IMR-90 (cell line): Measurements from ENCODE around the gene FOXP1. TPM values are rescaled to one million over a fixed set of nuclear protein-coding genes. Genes with fewer than 3 reads are reported as not detected.

ENCODE experiments used
- ATAC-seq: fragments of 200-7000 bp; cut with Tn5 transposase; 2 replicates; pipeline ENCODE4 v1.9.1; 2020; ENCODE audit warnings: low read depth, mild to moderate bottlenecking, moderate library complexity
- BruUV-seq: library from RNA; stranded (reverse); fragments of 400-500 nt; replicated peaks from 2 replicates; lab custom pipeline; 2021; lab: Mats Ljungman, UMichigan
- CTCF ChIA-PET: fragments of 300-600 bp; formaldehyde crosslinking; extraction: SDS; loops from one replicate; lab custom pipeline; 2021; ENCODE audit warnings: antibody characterized with exemption; lab: Yijun Ruan, JAX
- POLR2A ChIA-PET: fragments of 300-600 bp; sonication (Branson Sonifier 250); formaldehyde crosslinking; loops from one replicate; lab custom pipeline; 2022; ENCODE audit warnings: antibody characterized with exemption; ENCODE audit not compliant: unreplicated experiment; lab: Charles Lee
- DNase-seq: peaks from one replicate; pipeline ENCODE4 v3.0.0; 2013
- H2AFZ ChIP-seq: replicated peaks from 2 replicates; pipeline ENCODE3; 2013; ENCODE audit warnings: low read length, mild to moderate bottlenecking; ENCODE audit not compliant: poor library complexity
- H2AK5ac ChIP-seq: 2 replicates; pipeline ENCODE4 v1.6.1; 2013; ENCODE audit warnings: low read depth, low read length, inconsistent platforms
- H2AK9ac ChIP-seq: replicated peaks from 2 replicates; pipeline ENCODE3; 2013; ENCODE audit warnings: mild to moderate bottlenecking, low read depth, low read length, moderate library complexity; ENCODE audit not compliant: poor library complexity
- H2BK120ac ChIP-seq: 2 replicates; pipeline ENCODE4 v1.6.1; 2013; ENCODE audit warnings: low read depth, low read length, inconsistent platforms
- H2BK15ac ChIP-seq: 3 replicates; pipeline ENCODE4 v1.6.1; 2013; ENCODE audit warnings: low read depth, low read length, inconsistent platforms
- H2BK20ac ChIP-seq: 2 replicates; pipeline ENCODE4 v1.6.1; 2013; ENCODE audit warnings: low read depth, mild to moderate bottlenecking, inconsistent platforms, low read length, moderate library complexity
- H2BK5ac ChIP-seq: 2 replicates; pipeline ENCODE4 v1.6.1; 2013; ENCODE audit warnings: mild to moderate bottlenecking, low read depth, low read length, inconsistent platforms; ENCODE audit not compliant: poor library complexity, severe bottlenecking
- H3K14ac ChIP-seq: replicated peaks from 2 replicates; pipeline ENCODE4 v1.6.1; 2013; ENCODE audit warnings: low read depth, low read length, inconsistent platforms
- H3K18ac ChIP-seq: 2 replicates; pipeline ENCODE4 v1.6.1; 2013; ENCODE audit warnings: low read depth, low read length, control low read depth
- H3K23ac ChIP-seq: 2 replicates; pipeline ENCODE4 v1.6.1; 2013; ENCODE audit warnings: low read depth, low read length, inconsistent platforms
- H3K27ac ChIP-seq: 2 replicates; pipeline ENCODE4 v1.5.1; 2013; ENCODE audit warnings: mild to moderate bottlenecking, control low read depth, low read length; ENCODE audit not compliant: insufficient read depth
- H3K27me3 ChIP-seq: 2 replicates; pipeline ENCODE4 v1.6.1; 2013; ENCODE audit warnings: low read length; ENCODE audit not compliant: control insufficient read depth, insufficient read depth
- H3K36me3 ChIP-seq: 2 replicates; pipeline ENCODE4 v1.6.1; 2013; ENCODE audit warnings: low read length, mixed read lengths; ENCODE audit not compliant: control insufficient read depth, insufficient read depth
- H3K4ac ChIP-seq: 2 replicates; pipeline ENCODE4 v1.6.1; 2013; ENCODE audit warnings: low read depth, low read length, inconsistent platforms
- H3K4me1 ChIP-seq: 2 replicates; pipeline ENCODE4 v1.6.1; 2013; ENCODE audit warnings: low read length, mixed read lengths; ENCODE audit not compliant: control insufficient read depth, insufficient read depth
- H3K4me2 ChIP-seq: 2 replicates; pipeline ENCODE4 v1.6.1; 2013; ENCODE audit warnings: low read depth, mild to moderate bottlenecking, control low read depth, low read length, moderate library complexity
- H3K4me3 ChIP-seq: 2 replicates; pipeline ENCODE4 v1.5.1; 2013; ENCODE audit warnings: low read depth, mild to moderate bottlenecking, control low read depth, low read length, moderate library complexity; ENCODE audit not compliant: insufficient read depth
- H3K56ac ChIP-seq: 2 replicates; pipeline ENCODE4 v1.6.1; 2013; ENCODE audit warnings: low read length, inconsistent platforms; ENCODE audit not compliant: insufficient read depth; ENCODE audit errors: extremely low read depth
- H3K79me1 ChIP-seq, 2 experiments: 2 replicates each; pipeline ENCODE4 v1.6.1; 2013; ENCODE audit warnings: low read length in 2 of 2, inconsistent platforms in 1 of 2, low read depth in 1 of 2
- H3K9ac ChIP-seq: 2 replicates; pipeline ENCODE4 v1.6.1; 2013; ENCODE audit warnings: low read depth, low read length, control low read depth
- H3K9me1 ChIP-seq: 2 replicates; pipeline ENCODE4 v1.6.1; 2013; ENCODE audit warnings: low read length, inconsistent platforms; ENCODE audit not compliant: insufficient read depth
- H3K9me3 ChIP-seq: 2 replicates; pipeline ENCODE4 v1.6.1; 2013; ENCODE audit warnings: low read length; ENCODE audit not compliant: control insufficient read depth, insufficient read depth
- H4K20me1 ChIP-seq: 2 replicates; pipeline ENCODE4 v1.6.1; 2013; ENCODE audit warnings: low read length, inconsistent platforms; ENCODE audit not compliant: insufficient read depth
- H4K5ac ChIP-seq: 2 replicates; pipeline ENCODE4 v1.6.1; 2013; ENCODE audit warnings: mild to moderate bottlenecking, low read depth, low read length, control low read depth
- H4K8ac ChIP-seq, 2 experiments: 2 replicates each; pipeline ENCODE4 v1.6.1; 2013; ENCODE audit warnings: low read depth in 2 of 2, low read length in 2 of 2, control low read depth in 1 of 2, inconsistent platforms in 1 of 2
- H4K91ac ChIP-seq: 2 replicates; pipeline ENCODE4 v1.6.1; 2013; ENCODE audit warnings: low read depth, low read length, inconsistent platforms; ENCODE audit not compliant: insufficient read depth
- BHLHE40 ChIP-seq: fragments of 150-350 bp; IDR thresholded peaks from 2 replicates; pipeline ENCODE4 v1.6.1; 2016; ENCODE audit warnings: mild to moderate bottlenecking, low read depth, low read length
- CEBPB ChIP-seq: IDR thresholded peaks from 2 replicates; pipeline ENCODE4 v1.6.1; 2012; ENCODE audit warnings: low read depth, low read length, improper control_type of control experiment
- RAD21 ChIP-seq: IDR thresholded peaks from 2 replicates; pipeline ENCODE4 v1.6.1; 2012; ENCODE audit warnings: low read length, improper control_type of control experiment
- RCOR1 ChIP-seq: IDR thresholded peaks from 2 replicates; pipeline ENCODE4 v1.6.1; 2012; ENCODE audit warnings: mild to moderate bottlenecking, low read length, improper control_type of control experiment; ENCODE audit not compliant: insufficient replicate concordance
- WGBS, 2 experiments: methylation state at CpG; one replicate each; pipeline versions ENCODE4 v1.1.5 to v1.1.7; 2013; ENCODE audit warnings: missing lambda C conversion rate in 2 of 2; ENCODE audit not compliant: insufficient read length in 1 of 2; ENCODE audit errors: extremely low coverage in 2 of 2; 5-methylcytosine and 5-hydroxymethylcytosine counted together
- dilution Hi-C: fragments of 300-500 bp; cut with HindIII; formaldehyde crosslinking; loops from one replicate; pipeline ENCODE4 v1.14.3; 2018; ENCODE audit warnings: low sequenced_read_pairs; ENCODE audit not compliant: unreplicated experiment
- in situ Hi-C: fragments of 300-500 bp; cut with MboI; formaldehyde crosslinking; loops from 3 replicates; pipeline ENCODE4 v1.14.3; 2019; ENCODE audit warnings: low sequenced_read_pairs, inconsistent platforms, mixed read lengths
- intact Hi-C: fragments of 100-400 bp; cut with micrococcal nuclease; formaldehyde crosslinking; loops from 2 replicates; pipeline ENCODE4 v1.10.0; 2022
- polyA plus RNA-seq, 3 experiments: library from polyadenylated mRNA; depleted of rRNA; stranded (reverse); fragments of >200 nt; gene quantifications; 2 replicates each; pipeline ENCODE4 v1.2.3, GENCODE V29; 2012; ENCODE audit warnings: low replicate concordance in 1 of 3
- total RNA-seq: library from RNA; depleted of rRNA; stranded (reverse); fragments of >200 nt; gene quantifications from 2 replicates; pipeline ENCODE4 v1.2.3, GENCODE V29; 2012
- TF ChIP-seq, protein P1 (sequence below): fragments of 150-350 bp; IDR thresholded peaks from 2 replicates; pipeline ENCODE4 v1.6.1; 2017; ENCODE audit warnings: mild to moderate bottlenecking, antibody characterized with exemption, low read length, low read depth

FOXP1 gene
- total and polyA plus RNA-seq, 2 of the 4 experiments (the other 2 are of a cell fraction), result 37.0 to 132 TPM

DNA sequence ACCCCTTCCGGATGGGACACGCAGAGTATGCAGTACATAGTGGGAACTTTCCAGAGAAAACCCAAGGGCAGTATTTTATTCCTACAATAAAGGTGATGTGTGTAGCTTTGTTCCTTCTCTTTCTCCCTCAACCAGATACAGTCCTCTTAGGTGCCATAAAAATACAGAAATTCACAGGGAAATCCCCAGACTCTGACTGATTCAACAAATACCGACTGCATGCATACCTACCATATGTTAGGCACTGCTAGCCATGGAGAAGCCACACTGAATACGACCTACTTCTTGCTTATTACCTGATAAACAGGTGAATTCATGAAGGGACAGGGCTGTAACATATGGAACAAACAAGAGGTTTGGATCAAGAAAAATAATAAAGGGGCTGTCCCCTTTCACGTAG, 228.5 kb downstream of the FOXP1 start:
- H3K9ac ChIP-seq, result no peak overlapping the region
- BruUV-seq, result no TSS peak
- POLR2A ChIA-PET, result no interaction called here

More for the DNA sequence above, 228.5 kb downstream of the FOXP1 start:
- Histone ChIP-seq H4K20me1 (no peaks in the 10 kb centered on the region), H2AFZ (no peak overlapping the region), H3K36me3 (no peaks in the 10 kb centered on the region), H3K9me1 (peaks cover 7% of the 10 kb centered on the region; the same call in 1 of the 2 replicates), H2BK5ac (no peak overlapping the region), H2BK20ac (no peak overlapping the region), H3K14ac (no peak overlapping the region), H3K4me3 (no peak overlapping the region), H3K27ac (no peak overlapping the region), H3K4ac (no peak overlapping the region), H3K27me3 (no peaks in the 10 kb centered on the region), H3K9me3 (no peaks in the 10 kb centered on the region), H3K23ac (no peak overlapping the region), H2BK120ac (no peak overlapping the region), H3K4me1 (no peaks in the 10 kb centered on the region), H2AK9ac (no peak overlapping the region), H3K56ac (no peak overlapping the region), H2AK5ac (no peak overlapping the region), H3K4me2 (no peak overlapping the region), H3K18ac (no peak overlapping the region), H3K79me1 (peaks cover 6 to 13% of the 10 kb centered on the region in 2 experiments; a peak in 2 of 4 replicates), H2BK15ac (no peak overlapping the region), H4K91ac (no peak overlapping the region), H4K5ac (no peak overlapping the region), H4K8ac (no peak overlapping the region)
- in situ Hi-C loops (no loop called here), intact Hi-C loops (no loop called here), dilution Hi-C loops (no loop called here)
- ATAC-seq, result no peak
- CTCF ChIA-PET, result interaction anchor here (0.6 kb wide), 1 partner anchor 43 kb away, joined by 3 read pairs; no protein-coding TSS in a partner anchor
- DNase-seq, result no peak
- TF ChIP-seq CEBPB (no peak), RAD21 (no peak), BHLHE40 (no peak), RCOR1 (no peak)
- TF ChIP-seq, protein P1, sequence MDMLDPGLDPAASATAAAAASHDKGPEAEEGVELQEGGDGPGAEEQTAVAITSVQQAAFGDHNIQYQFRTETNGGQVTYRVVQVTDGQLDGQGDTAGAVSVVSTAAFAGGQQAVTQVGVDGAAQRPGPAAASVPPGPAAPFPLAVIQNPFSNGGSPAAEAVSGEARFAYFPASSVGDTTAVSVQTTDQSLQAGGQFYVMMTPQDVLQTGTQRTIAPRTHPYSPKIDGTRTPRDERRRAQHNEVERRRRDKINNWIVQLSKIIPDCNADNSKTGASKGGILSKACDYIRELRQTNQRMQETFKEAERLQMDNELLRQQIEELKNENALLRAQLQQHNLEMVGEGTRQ, result no peak
- 100% methylated on average over 1 of the region's 5 CpGs; no CpG with 5 or more reads in 1 of the 2 experiments for WGBS, 2 experiments
